GM12891 (cell line): ENCODE data around the gene IRX2. TPM values are rescaled to one million over a fixed set of nuclear protein-coding genes. Genes with fewer than 3 reads are reported as not detected.

Experiments used
- DNase-seq: peaks from one replicate; pipeline ENCODE4 v3.0.0; 2011; ENCODE audit warnings: low spot score; ENCODE audit not compliant: insufficient read length
- FAIRE-seq: peaks from 2 replicates; lab custom pipeline; 2011; peaks lifted over from hg19 to GRCh38; lab: Jason Lieb, UNC
- PAX5 ChIP-seq: IDR thresholded peaks from 2 replicates; pipeline ENCODE4 v1.6.1; 2011; ENCODE audit warnings: low read length, moderate library complexity, mild to moderate bottlenecking; ENCODE audit not compliant: insufficient read depth, severe bottlenecking
- POLR2A ChIP-seq: IDR thresholded peaks from 2 replicates; pipeline ENCODE4 v1.6.1; 2011; ENCODE audit warnings: low read depth, low read length, control low read depth
- POLR2AphosphoS5 ChIP-seq: IDR thresholded peaks from 2 replicates; pipeline ENCODE4 v1.6.1; 2011; ENCODE audit warnings: low read depth, low read length, control low read depth
- POU2F2 ChIP-seq: IDR thresholded peaks from 2 replicates; pipeline ENCODE4 v1.6.1; 2011; ENCODE audit warnings: low read depth, mild to moderate bottlenecking, control low read depth, low read length, moderate library complexity
- SPI1 ChIP-seq: IDR thresholded peaks from 2 replicates; pipeline ENCODE4 v1.6.1; 2011; ENCODE audit warnings: low read depth, low read length, control low read depth
- TAF1 ChIP-seq: IDR thresholded peaks from 2 replicates; pipeline ENCODE4 v1.6.1; 2011; ENCODE audit warnings: low read depth, low read length, control low read depth
- polyA plus RNA-seq: library from polyadenylated mRNA; unstranded; fragments of >200 nt; gene quantifications from one replicate; pipeline ENCODE4 v1.2.1, GENCODE V29; 2012; ENCODE audit warnings: low read depth, missing spikeins, inconsistent platforms; ENCODE audit not compliant: missing spikeins

Gene IRX2
- polyA plus RNA-seq, result not detected

DNA sequence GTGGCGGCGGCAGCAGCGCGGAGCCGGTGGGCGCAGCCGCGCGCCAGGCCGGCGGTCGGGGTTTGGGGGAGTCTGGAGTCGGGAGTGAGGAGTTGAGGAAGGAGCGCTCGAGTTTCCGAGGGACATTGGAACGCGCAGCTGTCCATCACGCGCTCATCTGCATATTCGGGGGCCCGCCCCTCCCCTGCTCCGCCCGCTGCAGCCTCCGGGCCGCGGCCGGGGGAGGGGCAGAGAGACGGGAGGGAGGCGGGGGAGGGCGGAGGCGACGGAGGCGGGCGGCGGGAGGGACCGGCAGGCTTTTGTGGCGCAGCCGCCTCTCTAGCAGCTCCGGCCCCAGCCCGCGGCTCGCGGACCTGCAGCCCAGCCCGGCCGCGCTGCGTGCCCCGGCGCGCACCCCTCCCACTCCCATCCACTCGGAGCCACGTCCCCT lies at the start of gene IRX2:
TSS of gene IRX2 (minus strand) at position 86 of the 430 bp plus-strand sequence. CDS start 264 bp downstream, outside the sequence.
- FAIRE-seq, result no peak
- no peak for TF ChIP-seq SPI1
- TF ChIP-seq PAX5, result no peak
- no peak for TF ChIP-seq POLR2AphosphoS5
- TF ChIP-seq TAF1, result no peak
- no peak for TF ChIP-seq POU2F2
- TF ChIP-seq POLR2A, result no peak
- DNase-seq, result no peak

DNA sequence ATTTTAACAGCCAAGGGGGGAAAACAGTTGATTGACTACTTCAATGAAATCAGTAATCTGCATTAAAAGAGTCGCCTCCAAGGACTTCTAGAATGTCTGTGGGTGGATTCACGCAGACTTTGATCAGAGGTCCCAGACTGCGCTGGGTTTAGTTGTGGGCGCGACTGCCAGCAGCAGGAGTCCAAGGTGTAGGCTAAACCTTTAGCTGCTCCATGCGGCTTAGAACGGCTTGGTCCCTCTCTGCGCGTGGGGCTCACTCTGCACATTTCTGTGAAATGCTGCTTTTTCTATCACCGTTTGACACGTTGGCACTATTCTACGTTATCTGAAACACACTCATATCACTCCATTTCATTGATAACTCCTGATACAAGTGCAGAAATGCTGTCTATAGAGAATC lies 48.6 kb upstream of the IRX2 start:
- FAIRE-seq (no peak), DNase-seq (no peak)
- TF ChIP-seq TAF1, result no peak
- no peak for TF ChIP-seq POLR2AphosphoS5
- TF ChIP-seq PAX5, result no peak
- no peak for TF ChIP-seq SPI1
- no peak for TF ChIP-seq POLR2A
- TF ChIP-seq POU2F2, result no peak

DNA sequence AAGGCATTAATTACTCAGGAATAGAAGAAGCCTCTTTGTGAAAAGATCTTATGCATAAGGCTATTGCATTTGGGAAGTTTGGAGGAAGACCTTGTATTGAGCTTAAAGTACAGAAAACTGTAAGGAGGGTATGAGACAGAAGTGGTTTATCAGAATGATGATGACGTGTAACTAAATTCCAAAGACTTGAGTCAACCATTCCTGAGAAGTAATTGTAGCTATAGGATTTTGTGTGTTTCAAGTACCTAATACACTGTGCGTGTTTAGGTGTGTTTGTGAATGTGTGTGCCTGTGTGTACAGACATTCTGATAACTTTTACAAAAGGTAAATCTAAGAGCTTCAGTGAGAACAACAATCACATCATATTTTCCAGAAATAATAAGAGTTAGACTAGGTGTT lies 46.5 kb upstream of the IRX2 start:
- DNase-seq (no peak), FAIRE-seq (no peak)
- TF ChIP-seq PAX5, result no peak
- no peak for TF ChIP-seq POU2F2
- no peak for TF ChIP-seq TAF1
- TF ChIP-seq POLR2A, result no peak
- no peak for TF ChIP-seq POLR2AphosphoS5
- TF ChIP-seq SPI1, result no peak

DNA sequence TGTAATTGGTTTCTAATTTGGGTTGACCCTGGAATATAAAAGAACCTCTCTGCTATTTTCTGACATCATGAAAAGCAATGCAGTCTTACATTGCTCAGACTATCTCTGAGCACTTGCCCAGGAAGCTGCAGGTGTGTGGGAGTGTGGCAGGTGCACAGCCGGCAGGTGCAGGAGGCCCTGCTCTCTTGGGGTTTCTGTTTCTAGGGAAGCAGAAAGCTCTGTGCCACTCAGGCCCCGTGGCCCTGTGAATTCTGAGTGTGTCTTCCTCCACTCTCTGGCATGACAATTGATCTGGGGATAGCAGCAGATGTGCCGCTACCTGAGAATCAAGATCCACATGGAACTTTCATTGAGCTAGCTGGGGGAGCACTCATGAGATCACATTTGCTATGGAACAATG lies 45.7 kb upstream of the IRX2 start:
- no peak for DNase-seq

DNA sequence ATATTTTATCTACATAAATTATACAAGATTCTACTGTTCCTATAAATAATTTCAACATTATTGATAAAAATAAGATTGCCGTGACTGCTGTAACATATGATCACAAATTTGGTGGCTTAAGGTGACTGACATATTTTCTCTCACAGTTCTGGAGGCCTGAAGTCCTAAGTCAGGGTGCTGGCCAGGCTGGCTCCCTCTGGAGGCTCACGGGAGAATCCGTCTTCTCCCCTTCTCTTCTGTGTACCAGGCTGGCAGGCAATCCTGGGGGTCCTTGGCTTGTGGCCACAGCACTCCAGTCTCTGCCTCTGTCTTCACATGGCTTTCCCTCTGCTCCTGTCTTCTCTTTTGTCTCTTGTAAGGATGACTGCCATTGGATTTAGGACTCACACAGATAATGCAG lies 31.7 kb upstream of the IRX2 start:
- FAIRE-seq (no peak), DNase-seq (no peak)
- TF ChIP-seq POLR2A (no peak), PAX5 (no peak), POLR2AphosphoS5 (no peak), POU2F2 (no peak)

More for the DNA sequence above, 45.7 kb upstream of the IRX2 start:
- FAIRE-seq, result no peak
- TF ChIP-seq SPI1, result no peak
- no peak for TF ChIP-seq POLR2A
- no peak for TF ChIP-seq TAF1
- TF ChIP-seq PAX5, result no peak
- TF ChIP-seq POLR2AphosphoS5, result no peak
- no peak for TF ChIP-seq POU2F2

DNA sequence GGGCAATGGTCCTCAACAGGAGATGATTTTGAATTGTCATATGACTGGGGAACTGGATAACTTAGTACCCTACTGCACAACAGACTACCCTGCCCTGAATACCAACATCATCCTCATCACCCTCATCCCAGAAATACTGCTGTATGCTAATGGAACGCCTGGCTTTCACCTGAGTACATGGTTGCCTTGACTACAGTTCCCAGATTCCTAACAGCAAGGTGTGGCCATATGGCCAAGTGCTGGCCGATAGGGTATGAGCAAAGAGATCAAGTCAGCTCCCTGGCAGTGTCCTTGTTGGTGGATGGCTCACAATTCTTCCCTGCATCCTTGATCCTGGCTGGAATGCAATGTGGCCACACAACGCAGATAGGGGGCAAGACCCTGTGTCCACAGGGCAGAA lies 31.2 kb upstream of the IRX2 start:
- no peak for TF ChIP-seq TAF1
- TF ChIP-seq POLR2A, result no peak
- no peak for TF ChIP-seq POU2F2
- TF ChIP-seq POLR2AphosphoS5, result no peak
- TF ChIP-seq SPI1, result no peak
- TF ChIP-seq PAX5, result no peak
- FAIRE-seq (no peak), DNase-seq (no peak)

DNA sequence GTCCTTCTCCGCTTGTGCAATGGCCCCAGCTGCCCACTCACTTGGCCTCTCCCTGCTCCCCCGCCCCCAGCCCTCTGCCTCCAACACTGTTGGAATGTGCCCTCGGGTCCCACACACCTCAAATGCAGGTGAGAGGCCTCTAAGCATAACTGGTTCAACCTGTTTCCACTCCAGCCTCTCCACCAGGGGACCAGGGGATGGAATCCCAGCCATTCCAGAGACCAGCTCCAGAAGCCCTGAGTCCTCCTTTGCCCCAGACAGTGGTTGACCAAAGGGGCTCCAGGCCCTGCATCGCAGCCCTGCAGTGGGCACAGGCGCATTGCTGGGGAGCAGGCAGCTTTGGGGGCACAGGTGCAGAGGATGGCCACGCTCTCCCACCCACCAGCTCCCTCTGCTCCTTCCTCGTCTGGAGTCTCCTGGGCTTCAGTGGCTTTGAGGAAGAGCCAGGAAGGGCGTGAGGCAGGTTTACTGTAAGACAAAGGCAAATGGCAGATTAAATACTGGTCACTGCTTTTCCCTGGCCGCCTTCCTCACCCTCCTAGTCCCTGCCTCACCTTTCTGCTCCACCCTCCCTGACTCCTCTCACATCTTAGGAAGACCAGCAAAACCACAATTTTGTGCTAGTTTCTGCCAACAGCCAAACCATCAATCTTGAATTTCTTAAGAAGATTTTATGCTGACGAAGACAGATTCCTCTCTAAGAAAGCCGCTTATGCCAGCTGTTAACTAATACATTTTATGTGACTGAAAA lies 29.1 kb upstream of the IRX2 start:
- FAIRE-seq (no peak), DNase-seq (no peak)
- no peak for TF ChIP-seq TAF1
- TF ChIP-seq POLR2AphosphoS5, result no peak
- no peak for TF ChIP-seq SPI1
- TF ChIP-seq POU2F2, result no peak
- TF ChIP-seq POLR2A, result no peak
- no peak for TF ChIP-seq PAX5

DNA sequence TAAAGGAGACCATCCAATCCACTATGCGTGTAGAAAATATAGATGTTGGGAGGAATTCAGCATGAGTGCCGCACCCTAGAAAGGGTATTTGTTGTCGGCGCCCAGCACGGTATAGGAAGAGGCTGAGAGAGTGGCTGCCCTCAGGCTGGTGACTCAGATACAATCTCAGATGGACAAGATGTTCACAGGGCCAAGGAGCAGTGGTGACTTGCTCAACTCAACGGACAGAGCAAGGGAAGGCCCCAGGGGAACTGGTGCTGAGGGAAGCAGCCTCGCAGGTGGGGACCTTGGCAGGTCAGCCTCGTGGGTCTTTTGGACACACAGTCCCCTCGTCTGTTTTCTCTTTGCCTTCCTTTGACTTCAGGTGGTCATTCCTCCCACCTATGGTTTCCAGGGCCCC lies 28.0 kb upstream of the IRX2 start:
- TF ChIP-seq POLR2A (no peak), SPI1 (no peak), TAF1 (no peak), PAX5 (no peak), POU2F2 (no peak), POLR2AphosphoS5 (no peak)
- DNase-seq (no peak), FAIRE-seq (no peak)

DNA sequence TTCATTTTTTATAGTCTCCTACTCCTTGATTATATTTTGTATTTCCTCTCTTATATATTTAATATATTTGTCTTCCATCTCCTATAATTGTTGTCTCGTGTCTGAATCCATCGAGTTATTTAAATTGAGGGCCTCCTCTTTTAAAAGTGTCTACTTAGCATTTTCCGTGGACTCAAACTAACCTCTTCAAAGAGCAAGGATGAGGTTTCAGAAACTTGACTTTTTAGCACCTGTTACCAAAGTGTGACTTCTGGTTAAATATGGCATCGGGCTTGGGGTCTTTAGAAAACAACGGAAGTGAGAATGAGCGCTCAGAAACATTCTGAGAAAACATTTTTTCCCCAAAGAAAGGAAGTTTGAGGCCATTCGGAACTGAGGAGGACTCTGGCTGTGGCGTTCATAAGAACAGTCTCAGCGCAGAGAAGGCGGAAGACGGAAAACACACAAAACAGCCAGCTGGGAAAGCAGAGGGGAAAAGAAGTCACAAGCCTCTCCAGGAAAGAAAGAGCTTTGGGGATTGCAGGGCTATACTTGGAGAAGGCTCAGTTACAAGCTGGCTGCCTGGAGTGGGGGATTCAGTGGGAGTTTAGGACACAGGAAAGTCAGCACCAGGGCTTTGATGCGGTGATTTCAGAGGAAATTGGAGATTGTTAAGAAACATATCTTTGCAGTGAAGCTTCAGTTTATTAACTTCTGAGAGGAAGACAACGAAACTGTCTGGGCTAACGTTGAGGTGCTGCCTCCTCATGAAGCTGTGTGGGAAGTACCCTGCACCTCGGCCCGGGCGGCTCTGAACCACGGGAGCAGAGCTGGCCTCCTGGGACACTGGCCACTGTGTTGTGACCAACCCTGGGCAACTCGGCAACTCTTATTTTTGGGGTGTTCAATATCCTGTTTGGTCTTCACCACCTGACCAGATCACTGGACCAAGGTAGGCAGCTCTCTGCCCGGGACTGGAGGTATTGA lies 25.1 kb upstream of the IRX2 start:
- FAIRE-seq, result no peak

More for the DNA sequence above, 25.1 kb upstream of the IRX2 start:
- no peak for TF ChIP-seq POLR2A
- TF ChIP-seq POLR2AphosphoS5, result no peak
- TF ChIP-seq PAX5, result no peak
- no peak for TF ChIP-seq SPI1
- no peak for DNase-seq
